NOMO-1 treated with dmso at 0.1 percent for 144 hours (cell line): ENCODE data around the gene VPS26B.
A peak's percentile ranks its signal among the peaks of the same experiment; 100 is the strongest.
"Not testable (repeated sequence)": the region's sequence is repeated elsewhere in the genome, so short reads cannot be mapped to it uniquely, and the experiment has no call there.

Experiments used
- DNase-seq: peaks from one replicate; lab custom pipeline; 2025; ENCODE audit not compliant: unreplicated experiment; lab: John Stamatoyannopoulos, UW

Gene VPS26B

GRCh38 chr11:134231958-134232659 lies 7.6 kb downstream of the VPS26B start:
- peak; percentile 23 for DNase-seq

GRCh38 chr11:134233729-134234179 lies 9.3 kb downstream of the VPS26B start:
- DNase-seq, result no peak

GRCh38 chr11:134235399-134235798 lies 10.9 kb downstream of the VPS26B start:
- no peak for DNase-seq

- DNase-seq, result no peak
Measured at GRCh38 chr11:134236834-134237556, 12.5 kb downstream of the VPS26B start.

DNA sequence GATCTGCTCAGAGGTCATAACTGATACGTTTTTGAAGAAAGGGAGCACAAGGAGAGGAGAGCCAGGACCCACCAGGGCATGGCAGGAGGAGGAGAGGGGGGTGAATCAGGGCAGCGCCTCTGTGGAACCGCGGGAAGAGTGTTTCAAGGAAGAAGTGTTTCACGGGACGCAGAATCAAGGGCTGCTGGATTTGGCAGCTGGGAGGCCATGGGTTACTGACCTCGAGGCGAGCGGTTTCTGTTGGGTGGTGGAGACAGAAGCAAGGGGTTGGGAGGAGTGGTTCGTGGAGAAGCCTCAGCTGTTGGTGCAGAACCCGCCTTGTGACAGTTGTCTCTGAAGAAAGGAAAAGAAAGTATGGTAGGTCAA lies 13.1 kb downstream of the VPS26B start:
- DNase-seq, result no peak

GRCh38 chr11:134238956-134239355 lies 14.5 kb downstream of the VPS26B start:
- no peak for DNase-seq

- DNase-seq, result no peak
Measured at GRCh38 chr11:134240592-134240991, 16.1 kb downstream of the VPS26B start.

GRCh38 chr11:134242376-134242775 lies 17.9 kb downstream of the VPS26B start:
- DNase-seq, result no peak

DNA sequence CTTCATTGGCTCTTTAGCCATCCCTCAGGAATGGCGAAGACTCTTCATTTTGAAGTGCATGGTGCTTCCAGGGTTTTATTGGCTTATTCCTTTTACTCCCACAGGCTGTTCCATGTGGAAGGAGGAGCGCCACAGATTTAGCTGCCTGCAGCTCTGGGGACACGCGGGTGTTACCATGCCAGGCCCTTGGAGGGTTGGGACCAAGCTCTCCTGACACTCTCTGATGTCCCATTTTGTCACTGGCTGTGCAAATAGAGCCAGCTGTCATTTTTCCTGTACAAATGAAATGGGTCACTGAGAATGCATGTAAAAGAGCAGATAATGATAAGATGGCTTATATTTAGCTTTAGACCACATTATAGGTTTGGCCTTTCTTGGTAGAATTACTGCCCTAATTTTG lies 19.4 kb downstream of the VPS26B start:
- no peak for DNase-seq

GRCh38 chr11:134244593-134244992 lies 20.1 kb downstream of the VPS26B start:
- no peak for DNase-seq

GRCh38 chr11:134245434-134245833 lies 21.0 kb downstream of the VPS26B start:
- DNase-seq, result no peak

DNA sequence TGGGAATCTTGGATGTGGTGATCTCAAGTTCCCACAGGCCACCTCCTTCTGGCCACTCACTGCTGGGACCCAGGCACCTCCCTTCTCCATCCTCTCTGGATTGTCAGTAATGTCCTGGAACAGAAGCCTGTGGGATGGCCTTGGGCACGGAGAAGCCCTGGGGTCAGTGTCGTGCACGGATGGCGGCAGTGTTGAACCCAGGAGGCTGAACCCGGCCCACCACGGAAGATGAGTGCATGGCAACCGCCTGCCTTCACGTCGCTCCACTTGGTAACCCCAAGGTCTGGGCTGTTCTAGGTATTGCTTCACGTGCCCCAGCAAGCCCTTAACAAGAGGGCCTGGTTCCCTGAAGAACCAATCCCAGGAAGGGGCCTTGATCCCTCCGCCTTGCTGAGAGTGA lies 21.6 kb downstream of the VPS26B start:
- DNase-seq, result no peak

DNA sequence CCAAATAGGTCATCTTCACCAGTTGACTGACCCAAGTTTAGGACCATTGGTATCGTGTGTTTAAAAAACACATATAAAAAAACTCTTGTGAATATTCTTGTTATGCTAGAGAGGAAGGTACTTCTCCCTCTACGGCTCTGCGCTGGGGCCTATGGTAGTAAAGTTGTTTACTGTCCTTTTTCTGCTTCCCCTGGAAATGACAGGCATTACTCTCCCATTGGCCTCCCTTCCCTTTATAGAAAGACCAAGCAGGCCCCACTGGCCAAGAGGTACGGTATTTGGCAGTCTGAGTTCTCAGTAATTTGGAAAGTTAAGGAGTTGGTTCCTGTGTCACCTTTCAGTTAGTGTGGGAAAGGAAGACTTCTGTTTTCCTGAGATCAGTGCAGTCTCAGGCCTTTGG lies 22.2 kb downstream of the VPS26B start:
- no peak for DNase-seq

- no peak for DNase-seq
Measured at GRCh38 chr11:134248910-134249480, 24.5 kb downstream of the VPS26B start.

DNA sequence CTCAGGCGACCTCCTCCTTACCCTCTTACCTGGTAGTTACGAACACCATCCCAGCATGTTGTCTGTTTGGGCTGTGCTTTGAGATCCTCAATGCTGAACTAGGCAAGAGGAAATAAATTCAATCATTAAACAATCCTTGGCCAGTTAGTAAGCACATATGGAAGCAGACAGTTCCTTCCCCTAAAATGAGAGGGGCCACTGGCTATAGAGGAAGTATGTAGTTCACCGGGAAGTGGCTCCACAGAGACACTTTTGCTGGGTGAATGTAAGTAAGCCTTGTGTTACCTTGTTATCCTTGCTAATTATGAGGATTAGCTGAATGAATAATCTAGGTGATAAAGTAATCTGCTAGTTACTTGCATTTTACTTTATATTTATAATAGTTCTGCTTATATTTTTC lies 25.8 kb downstream of the VPS26B start:
- DNase-seq, result no peak

GRCh38 chr11:134250675-134251074 lies 26.2 kb downstream of the VPS26B start:
- DNase-seq, result no peak

GRCh38 chr11:134252346-134253187 lies 28.1 kb downstream of the VPS26B start:
- no peak for DNase-seq

GRCh38 chr11:134253188-134253993 lies 28.9 kb downstream of the VPS26B start, which contains the start of the genes ACAD8 and THYN1:
Gene ACAD8 (plus strand): TSS chr11:134253568. CDS start chr11:134253601, 33 bp downstream.
Gene THYN1 (minus strand): TSS chr11:134253352. CDS start chr11:134252882, 470 bp downstream.
- DNase-seq, result peak; percentile 93

DNA sequence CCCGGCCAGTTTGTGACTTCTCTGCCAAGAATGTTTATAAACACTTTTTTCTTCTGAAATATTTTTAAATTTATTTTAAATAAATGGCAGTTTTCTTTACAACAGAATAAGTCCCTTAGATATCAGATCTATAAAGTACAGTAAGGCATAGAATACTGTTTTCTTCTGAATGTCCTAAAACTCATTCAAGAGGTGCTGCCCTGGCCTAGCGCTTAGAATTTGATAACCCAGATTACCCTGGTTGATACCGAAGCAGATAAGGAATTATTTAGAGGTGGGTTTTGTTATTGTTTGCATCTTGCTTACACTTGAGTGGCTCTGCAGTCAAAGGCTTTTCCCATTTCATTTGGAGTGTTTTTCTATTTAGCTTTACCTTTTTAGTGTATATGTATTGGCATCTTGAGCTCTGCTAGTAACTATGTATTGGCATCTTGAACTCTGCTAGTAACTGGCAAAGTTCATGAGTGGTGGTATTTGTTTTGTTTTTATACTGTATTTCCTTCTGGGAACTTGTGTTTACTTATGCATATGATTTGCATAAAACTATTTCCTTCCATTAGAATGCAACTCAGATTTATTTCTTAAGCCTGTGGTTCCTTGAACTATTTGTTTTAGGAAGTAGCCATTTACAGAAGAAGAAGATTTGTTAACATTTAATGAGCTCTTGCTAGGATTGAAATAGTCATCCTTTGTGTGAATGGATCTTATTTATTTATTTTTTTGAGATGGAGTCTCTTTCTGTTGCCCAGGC lies 30.1 kb downstream of the VPS26B start:
- DNase-seq, result no peak

GRCh38 chr11:134255184-134255561 lies 30.7 kb downstream of the VPS26B start:
- DNase-seq, result not testable (repeated sequence)
